HEK293T (cell line): Measurements from ENCODE around the gene GTPBP1.

ENCODE experiments used
- ARNT ChIP-seq: fragments of 450-650 bp; IDR thresholded peaks from 2 replicates; pipeline ENCODE4 v1.6.1; 2017; ENCODE audit warnings: mild to moderate bottlenecking
- CTBP1 ChIP-seq: fragments of 450-650 bp; IDR thresholded peaks from 2 replicates; pipeline ENCODE4 v1.6.1; 2016; ENCODE audit warnings: borderline replicate concordance
- FOXA1 ChIP-seq: fragments of 450-650 bp; IDR thresholded peaks from 2 replicates; pipeline ENCODE4 v1.6.1; 2016; ENCODE audit warnings: mild to moderate bottlenecking
- FOXM1 ChIP-seq: fragments of 450-650 bp; IDR thresholded peaks from 2 replicates; pipeline ENCODE4 v1.6.1; 2017; ENCODE audit warnings: mild to moderate bottlenecking, borderline replicate concordance
- HDGF ChIP-seq: fragments of 450-650 bp; IDR thresholded peaks from 2 replicates; pipeline ENCODE4 v1.6.1; 2017; ENCODE audit warnings: antibody characterized with exemption, borderline replicate concordance
- L3MBTL2 ChIP-seq: fragments of 450-650 bp; conservative IDR thresholded peaks from 2 replicates; pipeline ENCODE4 v1.6.1; 2016; ENCODE audit warnings: mild to moderate bottlenecking
- NFRKB ChIP-seq: fragments of 450-650 bp; IDR thresholded peaks from 2 replicates; pipeline ENCODE4 v1.6.1; 2016; ENCODE audit warnings: mild to moderate bottlenecking, moderate library complexity
- SUZ12 ChIP-seq: fragments of 450-650 bp; IDR thresholded peaks from 2 replicates; pipeline ENCODE4 v1.6.1; 2016; ENCODE audit warnings: mild to moderate bottlenecking
- TARDBP ChIP-seq: fragments of 450-650 bp; IDR thresholded peaks from 2 replicates; pipeline ENCODE4 v1.6.1; 2016
- ZNF384 ChIP-seq: fragments of 450-650 bp; IDR thresholded peaks from 2 replicates; pipeline ENCODE4 v1.6.1; 2016
- TF ChIP-seq, protein P1 (sequence below): fragments of 450-650 bp; IDR thresholded peaks from 2 replicates; pipeline ENCODE4 v1.6.1; 2016

- TF ChIP-seq SUZ12 (no peak), FOXA1 (no peak), TARDBP (no peak), HDGF (no peak), NFRKB (no peak), ARNT (no peak), FOXM1 (no peak), CTBP1 (no peak), ZNF384 (no peak), L3MBTL2 (no peak)
- TF ChIP-seq, protein P1, sequence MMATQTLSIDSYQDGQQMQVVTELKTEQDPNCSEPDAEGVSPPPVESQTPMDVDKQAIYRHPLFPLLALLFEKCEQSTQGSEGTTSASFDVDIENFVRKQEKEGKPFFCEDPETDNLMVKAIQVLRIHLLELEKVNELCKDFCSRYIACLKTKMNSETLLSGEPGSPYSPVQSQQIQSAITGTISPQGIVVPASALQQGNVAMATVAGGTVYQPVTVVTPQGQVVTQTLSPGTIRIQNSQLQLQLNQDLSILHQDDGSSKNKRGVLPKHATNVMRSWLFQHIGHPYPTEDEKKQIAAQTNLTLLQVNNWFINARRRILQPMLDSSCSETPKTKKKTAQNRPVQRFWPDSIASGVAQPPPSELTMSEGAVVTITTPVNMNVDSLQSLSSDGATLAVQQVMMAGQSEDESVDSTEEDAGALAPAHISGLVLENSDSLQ: no peak
These were observed 56.8 kb downstream of the GTPBP1 start for GRCh38 chr22:38762551-38762983.
